NB4 (cell line): Measurements from ENCODE around the gene GPHA2.

ENCODE experiments used
- DNase-seq: peaks from one replicate; pipeline ENCODE4 v3.0.0; 2010; ENCODE audit warnings: low read depth
- H3K4me3 ChIP-seq: one replicate; pipeline ENCODE4 v1.5.1; 2011; ENCODE audit warnings: mild to moderate bottlenecking, low read depth, low read length, moderate library complexity
- CTCF ChIP-seq: IDR thresholded peaks from one replicate; pipeline ENCODE4 v1.5.1; 2012; ENCODE audit warnings: low read depth, low read length
- MAX ChIP-seq: IDR thresholded peaks from 2 replicates; pipeline ENCODE4 v1.6.1; 2011; ENCODE audit warnings: low read depth, low read length
- MYC ChIP-seq: IDR thresholded peaks from 2 replicates; pipeline ENCODE4 v1.6.1; 2011; ENCODE audit warnings: low read depth, low read length
- POLR2A ChIP-seq: IDR thresholded peaks from 2 replicates; pipeline ENCODE4 v1.6.1; 2011; ENCODE audit warnings: mild to moderate bottlenecking; ENCODE audit not compliant: insufficient read length; ENCODE audit errors: extremely low read depth

The GPHA2 gene

GRCh38 chr11:64906314-64906635 lies 29.4 kb downstream of the GPHA2 start:
- H3K4me3 ChIP-seq = no peak overlapping the region
- DNase-seq = no peak
- no peak for TF ChIP-seq CTCF
- no peak for TF ChIP-seq MYC
- TF ChIP-seq POLR2A = no peak
- no peak for TF ChIP-seq MAX

- DNase-seq = no peak
- H3K4me3 ChIP-seq = no peak overlapping the region
- no peak for TF ChIP-seq CTCF
- TF ChIP-seq POLR2A = no peak
- TF ChIP-seq MYC = no peak
- TF ChIP-seq MAX = no peak
Observed at GRCh38 chr11:64905516-64906313, 30.0 kb downstream of the GPHA2 start.

GRCh38 chr11:64903291-64903833 lies 32.3 kb downstream of the GPHA2 start:
- TF ChIP-seq POLR2A (no peak), CTCF (no peak), MYC (no peak), MAX (no peak)
- H3K4me3 ChIP-seq = no peak overlapping the region
- DNase-seq = no peak

GRCh38 chr11:64902102-64902900 lies 33.4 kb downstream of the GPHA2 start:
- TF ChIP-seq CTCF = no peak
- TF ChIP-seq MAX = no peak
- no peak for TF ChIP-seq MYC
- DNase-seq = no peak
- no peak overlapping the region for H3K4me3 ChIP-seq

- no peak for DNase-seq
- TF ChIP-seq POLR2A (no peak), CTCF (no peak), MYC (no peak), MAX (no peak)
- no peak overlapping the region for H3K4me3 ChIP-seq
Observed at GRCh38 chr11:64900774-64901173, 34.9 kb downstream of the GPHA2 start.
